Heart left ventricle (tissue), 13 donors: ENCODE results near the gene ICA1.

Source experiments
- CTCF ChIP-seq, 12 donors: fragments of 200-600 bp; sonication (generic) in 4 of 12; IDR thresholded peaks; one replicate each; pipeline versions ENCODE4 v1.5.0 to v1.8.0; 2018 to 2022; ENCODE audit warnings: antibody characterized with exemption in 12 of 12, mild to moderate bottlenecking in 5 of 12
- POLR2A ChIP-seq, 2 donors: fragments of 450-650 bp; IDR thresholded peaks; one replicate each; pipeline ENCODE4 v1.6.1; 2017; ENCODE audit warnings: antibody characterized with exemption in 2 of 2, mild to moderate bottlenecking in 2 of 2, moderate library complexity in 2 of 2
- donor health status: ischemic (EF 13 %, LVEDD 7.1; RV severe dilation, severe dysfunction).
- donor health status: DM: no; HTN: yes; CAD: no.
- donor health status: DM: no; HTN: no; CAD: no.
- donor health status: ischemic (EF 25% LVEDD 6.9; RV normal size, moderate dysfunction).
- donor health status: ischemic (EF 25% LVEDD 5.7; RV mildly dilated, moderate dysfunction).
- donor health status: ischemic (EF 35%, LVEDD 5.7; RV mildly dilated, moderate dysfunction).
- donor health status: nonischemic (EF 11% LVEDD 7.7; RV severe dilation, severe dysfunction).
- donor health status: DM: yes; HTN: yes; CAD: no.
- donor health status: PGD.
- donor health status: ischemic (EF 29% LVEDD 5.4; RV normal size, mild dysfunction).
- donor health status: nonischemic (EF 23%, LVEDD 6.1; RV moderate dilation, normal function).

GRCh38 chr7:8228068-8228467, 33.9 kb downstream of the ICA1 start:
- TF ChIP-seq CTCF (IDR thresholded peaks at IDR 0.05), result no peak
- TF ChIP-seq POLR2A (IDR thresholded peaks at IDR 0.05), result no peak
